Measurements from ENCODE around the gene G6PD. TPM values are rescaled to one million over a fixed set of nuclear protein-coding genes. Genes with fewer than 3 reads are reported as not detected.
A peak's percentile ranks its signal among the peaks of the same experiment; 100 is the strongest.
"Not testable (repeated sequence)": the region's sequence is repeated elsewhere in the genome, so short reads cannot be mapped to it uniquely, and the experiment has no call there.

The G6PD gene
- polyA plus RNA-seq, 4 donors, result 38.0 to 47.5 (median 40.5) TPM

GRCh38 chrX:154545673-154546274 is 872 bp downstream of the G6PD start:
- DNase-seq (ENCODE audit: low read depth in 4 of 4, low spot score in 3 of 4), result no peak

GRCh38 chrX:154542723-154543424 is 3.8 kb downstream of the G6PD start:
- DNase-seq (ENCODE audit: low read depth in 4 of 4, low spot score in 3 of 4), result no peak

GRCh38 chrX:154541896-154542722 is 4.5 kb downstream of the G6PD start:
- DNase-seq (ENCODE audit: low read depth in 4 of 4, low spot score in 3 of 4), result no peak

- no peak for DNase-seq (ENCODE audit: low read depth in 4 of 4, low spot score in 3 of 4)
These were observed 5.1 kb downstream of the G6PD start for GRCh38 chrX:154541589-154541895.

GRCh38 chrX:154540897-154541535 is 5.6 kb downstream of the G6PD start:
- DNase-seq (ENCODE audit: low read depth in 4 of 4, low spot score in 3 of 4), result no peak

- not testable (repeated sequence) for DNase-seq (ENCODE audit: low read depth in 4 of 4, low spot score in 3 of 4)
These were observed 6.3 kb downstream of the G6PD start for GRCh38 chrX:154540365-154540764.

GRCh38 chrX:154539077-154539476 is 7.6 kb downstream of the G6PD start:
- DNase-seq (ENCODE audit: low read depth in 4 of 4, low spot score in 3 of 4), result no peak

GRCh38 chrX:154535892-154536291 is 10.8 kb downstream of the G6PD start:
- no peak for DNase-seq (ENCODE audit: low read depth in 4 of 4, low spot score in 3 of 4)

- DNase-seq (ENCODE audit: low read depth in 4 of 4, low spot score in 3 of 4), result peak in 2 of 4 donors; percentile 52 to 53
These were observed 11.9 kb downstream of the G6PD start for GRCh38 chrX:154534526-154535322.

- DNase-seq (ENCODE audit: low read depth in 4 of 4, low spot score in 3 of 4), result no peak
These were observed 14.0 kb downstream of the G6PD start for GRCh38 chrX:154532690-154533089.

- no peak for DNase-seq (ENCODE audit: low read depth in 4 of 4, low spot score in 3 of 4)
These were observed 15.0 kb downstream of the G6PD start for GRCh38 chrX:154531626-154532025.

GRCh38 chrX:154530286-154530685 is 16.4 kb downstream of the G6PD start:
- DNase-seq (ENCODE audit: low read depth in 4 of 4, low spot score in 3 of 4), result no peak

- DNase-seq (ENCODE audit: low read depth in 4 of 4, low spot score in 3 of 4), result no peak
These were observed 17.4 kb downstream of the G6PD start for GRCh38 chrX:154529206-154529612.

GRCh38 chrX:154526901-154527675 is 19.6 kb downstream of the G6PD start:
- DNase-seq (ENCODE audit: low read depth in 4 of 4, low spot score in 3 of 4), result peak in 3 of 4 donors; percentile 50 to 65 (median 62)

GRCh38 chrX:154525606-154526490 is 20.8 kb downstream of the G6PD start:
- DNase-seq (ENCODE audit: low read depth in 4 of 4, low spot score in 3 of 4), result no peak

GRCh38 chrX:154519389-154519788 is 27.3 kb downstream of the G6PD start:
- DNase-seq (ENCODE audit: low read depth in 4 of 4, low spot score in 3 of 4), result no peak

- DNase-seq (ENCODE audit: low read depth in 4 of 4, low spot score in 3 of 4), result no peak
These were observed 29.4 kb downstream of the G6PD start for GRCh38 chrX:154517101-154517781.

- DNase-seq (ENCODE audit: low read depth in 4 of 4, low spot score in 3 of 4), result peak in 2 of 4 donors; percentile 29 to 47
These were observed 30.0 kb downstream of the G6PD start for GRCh38 chrX:154516656-154517100.
